ENCODE data around the gene LGR6.
"Not testable (repeated sequence)": the region's sequence is repeated elsewhere in the genome, so short reads cannot be mapped to it uniquely, and the experiment has no call there.

Gene LGR6

DNA sequence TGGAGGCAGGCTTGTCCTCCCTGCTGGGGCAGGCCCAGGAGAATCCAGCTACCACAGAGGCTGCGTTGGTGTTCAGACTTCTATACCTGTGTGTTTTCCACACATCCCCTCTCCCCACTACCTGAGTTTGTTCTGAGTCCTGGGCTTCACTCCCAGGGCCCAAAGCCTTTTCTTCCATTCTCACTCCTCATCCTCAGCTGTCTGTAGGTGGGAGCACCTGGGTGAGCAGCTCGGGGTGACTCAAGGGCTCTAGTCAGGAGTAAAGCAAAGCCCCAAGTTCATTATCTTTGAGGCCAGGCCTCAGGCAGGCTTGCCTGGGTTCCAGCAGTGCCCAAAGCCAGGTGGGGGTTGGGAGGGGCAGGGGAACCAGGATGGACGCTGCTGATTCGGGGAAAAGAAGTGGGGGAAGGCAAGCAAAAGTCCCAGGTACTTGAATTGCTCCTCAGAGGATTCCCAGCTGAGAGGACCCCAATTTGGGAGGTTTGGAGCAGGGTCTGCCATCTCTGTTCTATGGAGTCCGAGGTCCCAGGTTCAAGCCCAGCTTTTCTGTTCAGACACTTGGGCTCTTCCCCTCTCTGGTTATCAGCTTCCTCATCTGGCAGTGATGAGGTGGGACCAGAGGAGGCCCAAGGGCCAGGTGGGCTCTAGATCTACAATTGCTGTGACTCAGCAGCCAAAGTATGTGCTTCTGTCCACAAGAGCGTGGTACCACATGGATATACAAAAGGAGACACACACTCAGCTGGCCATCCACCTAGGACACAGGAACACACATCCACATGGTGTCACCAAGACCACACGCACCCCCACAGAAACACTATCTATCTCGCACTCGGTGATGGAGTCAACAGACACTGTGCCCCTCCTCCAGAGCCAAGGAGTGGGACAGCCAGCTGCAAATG lies 27.4 kb upstream of the LGR6 start:
- WGBS (ENCODE audit: insufficient coverage, insufficient read length), result no CpG with 5 or more reads among the region's 9 CpGs
- no peak overlapping the region for H3K27ac ChIP-seq (ENCODE audit: low read length)

DNA sequence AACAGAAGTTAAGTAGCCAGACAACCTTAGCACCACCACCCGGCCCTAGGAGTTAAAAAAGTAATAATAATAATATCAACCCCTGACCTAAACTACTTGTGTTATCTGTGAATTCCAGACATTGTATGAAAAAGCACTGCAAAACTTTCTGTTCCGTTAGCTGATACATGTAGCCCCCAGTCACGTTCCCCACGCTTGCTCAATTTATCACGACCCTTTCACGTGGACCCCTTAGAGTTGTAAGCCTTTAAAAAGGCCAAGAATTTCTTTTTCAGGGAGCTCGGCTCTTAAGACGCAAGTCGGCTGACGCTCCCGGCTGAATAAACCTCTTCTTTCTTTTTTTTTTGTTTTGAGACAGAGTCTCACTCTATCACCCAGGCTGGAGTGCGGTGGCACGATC lies 26.5 kb upstream of the LGR6 start:
- not testable (repeated sequence) for H3K4me3 ChIP-seq (ENCODE audit: low read length)

More for the DNA sequence above, 27.4 kb upstream of the LGR6 start:
- H3K9me3 ChIP-seq (ENCODE audit: control insufficient read depth, insufficient read depth, low read length), result no peaks in the 10 kb centered on the region
- peaks cover 5% of the 10 kb centered on the region for H3K4me1 ChIP-seq (ENCODE audit: control insufficient read depth, insufficient read depth, low read length)
- H3K36me3 ChIP-seq (ENCODE audit: control insufficient read depth, insufficient read depth, low read length), result no peaks in the 10 kb centered on the region; the same call in 1 of the 2 replicates
- H3K27me3 ChIP-seq (ENCODE audit: control insufficient read depth, insufficient read depth, low read length), result no peaks in the 10 kb centered on the region
- H3K4me3 ChIP-seq (ENCODE audit: low read length), result no peak overlapping the region
- no peak for DNase-seq (ENCODE audit: low read depth, low spot score)

GRCh38 chr1:202167708-202168415 lies 25.7 kb upstream of the LGR6 start:
- WGBS (ENCODE audit: insufficient coverage, insufficient read length), result no CpG with 5 or more reads among the region's 18 CpGs
- no peaks in the 10 kb centered on the region for H3K9me3 ChIP-seq (ENCODE audit: control insufficient read depth, insufficient read depth, low read length)
- no peak overlapping the region for H3K27ac ChIP-seq (ENCODE audit: low read length)
- DNase-seq (ENCODE audit: low read depth, low spot score), result no peak
- H3K36me3 ChIP-seq (ENCODE audit: control insufficient read depth, insufficient read depth, low read length), result peaks cover 3% of the 10 kb centered on the region; the same call in 1 of the 2 replicates
- no peaks in the 10 kb centered on the region for H3K27me3 ChIP-seq (ENCODE audit: control insufficient read depth, insufficient read depth, low read length)
- H3K4me3 ChIP-seq (ENCODE audit: low read length), result no peak overlapping the region
- peaks cover 3% of the 10 kb centered on the region for H3K4me1 ChIP-seq (ENCODE audit: control insufficient read depth, insufficient read depth, low read length)

More for the DNA sequence above, 26.5 kb upstream of the LGR6 start:
- H3K36me3 ChIP-seq (ENCODE audit: control insufficient read depth, insufficient read depth, low read length); H3K27me3 ChIP-seq (ENCODE audit: control insufficient read depth, insufficient read depth, low read length); H3K9me3 ChIP-seq (ENCODE audit: control insufficient read depth, insufficient read depth, low read length); H3K27ac ChIP-seq (ENCODE audit: low read length); DNase-seq (ENCODE audit: low read depth, low spot score); H3K4me1 ChIP-seq (ENCODE audit: control insufficient read depth, insufficient read depth, low read length): not testable (repeated sequence)
- no CpG with 5 or more reads among the region's 13 CpGs for WGBS (ENCODE audit: insufficient coverage, insufficient read length)

GRCh38 chr1:202168861-202169260 lies 24.7 kb upstream of the LGR6 start:
- H3K36me3 ChIP-seq (ENCODE audit: control insufficient read depth, insufficient read depth, low read length), result peaks cover 3% of the 10 kb centered on the region; the same call in 1 of the 2 replicates
- H3K27ac ChIP-seq (ENCODE audit: low read length), result no peak overlapping the region
- H3K27me3 ChIP-seq (ENCODE audit: control insufficient read depth, insufficient read depth, low read length), result no peaks in the 10 kb centered on the region
- no peaks in the 10 kb centered on the region; the same call in none of the 2 replicates for H3K4me1 ChIP-seq (ENCODE audit: control insufficient read depth, insufficient read depth, low read length)
- H3K9me3 ChIP-seq (ENCODE audit: control insufficient read depth, insufficient read depth, low read length), result no peaks in the 10 kb centered on the region
- DNase-seq (ENCODE audit: low read depth, low spot score), result no peak
- no peak overlapping the region for H3K4me3 ChIP-seq (ENCODE audit: low read length)
- no CpG with 5 or more reads among the region's 7 CpGs for WGBS (ENCODE audit: insufficient coverage, insufficient read length)

DNA sequence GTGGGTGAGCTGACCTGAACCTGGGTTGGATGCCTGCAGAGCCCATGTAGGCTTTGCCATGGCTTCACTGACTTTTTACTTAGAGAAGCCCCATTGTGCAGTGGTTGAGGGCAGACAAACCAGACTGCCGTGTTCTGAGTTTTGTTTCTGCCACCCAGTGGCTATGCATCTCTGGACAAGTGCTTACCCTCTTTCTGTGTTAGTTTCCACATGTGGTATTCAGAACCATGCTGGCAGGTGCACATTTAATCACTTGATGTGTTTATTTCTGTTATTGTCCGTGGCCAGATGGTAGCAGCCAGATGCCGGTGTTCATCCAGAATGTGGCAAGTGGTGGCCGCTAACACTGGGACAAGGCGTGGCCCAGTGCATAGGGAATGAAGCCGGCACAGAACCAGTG lies 22.9 kb upstream of the LGR6 start:
- WGBS (ENCODE audit: insufficient coverage, insufficient read length), result no CpG with 5 or more reads among the region's 6 CpGs
- no peak overlapping the region for H3K4me3 ChIP-seq (ENCODE audit: low read length)
- H3K4me1 ChIP-seq (ENCODE audit: control insufficient read depth, insufficient read depth, low read length), result no peaks in the 10 kb centered on the region; the same call in none of the 2 replicates
- no peak overlapping the region for H3K27ac ChIP-seq (ENCODE audit: low read length)
- H3K9me3 ChIP-seq (ENCODE audit: control insufficient read depth, insufficient read depth, low read length), result no peaks in the 10 kb centered on the region
- peaks cover 3% of the 10 kb centered on the region; the same call in 1 of the 2 replicates for H3K36me3 ChIP-seq (ENCODE audit: control insufficient read depth, insufficient read depth, low read length)
- no peak for DNase-seq (ENCODE audit: low read depth, low spot score)
- H3K27me3 ChIP-seq (ENCODE audit: control insufficient read depth, insufficient read depth, low read length), result no peaks in the 10 kb centered on the region

DNA sequence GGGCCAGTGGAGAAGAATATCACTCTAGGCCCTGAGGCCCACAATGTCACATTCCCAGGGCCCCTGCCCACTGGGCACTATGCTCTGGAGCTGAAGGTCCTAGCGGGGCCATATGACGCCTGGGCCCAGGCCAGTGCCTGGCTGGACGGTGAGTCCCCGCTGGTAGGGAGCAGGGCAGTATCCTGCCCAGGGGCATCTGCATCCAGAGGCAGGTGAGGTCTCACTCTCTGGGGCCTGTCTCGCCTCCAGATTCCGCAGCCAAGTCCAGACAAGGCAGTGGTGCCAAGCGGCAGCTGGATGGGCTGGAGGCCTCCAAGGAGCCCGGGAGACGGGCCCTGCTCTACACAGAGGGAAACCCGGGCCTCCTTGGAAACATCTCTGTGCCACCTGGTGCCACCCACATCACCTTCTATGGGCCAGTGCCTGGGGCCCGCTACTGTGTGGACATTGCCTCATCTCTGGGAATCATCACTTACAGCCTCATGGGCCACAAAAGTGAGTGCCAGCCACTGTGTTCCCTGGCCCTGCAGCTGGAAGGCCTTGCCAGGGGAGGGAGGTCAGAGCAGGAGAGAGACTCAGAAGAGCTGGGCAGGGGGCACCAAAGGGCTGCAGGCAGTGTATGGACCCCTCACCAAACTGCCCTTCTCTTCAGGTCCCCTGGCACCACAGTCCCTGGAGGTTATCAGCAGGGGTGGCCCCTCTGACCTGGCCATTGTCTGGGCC lies 22.1 kb upstream of the LGR6 start:
- H3K36me3 ChIP-seq (ENCODE audit: control insufficient read depth, insufficient read depth, low read length), result peaks cover 3% of the 10 kb centered on the region; the same call in 1 of the 2 replicates
- no peaks in the 10 kb centered on the region for H3K9me3 ChIP-seq (ENCODE audit: control insufficient read depth, insufficient read depth, low read length)
- no peak overlapping the region for H3K4me3 ChIP-seq (ENCODE audit: low read length)
- no peaks in the 10 kb centered on the region; the same call in 1 of the 2 replicates for H3K4me1 ChIP-seq (ENCODE audit: control insufficient read depth, insufficient read depth, low read length)
- no CpG with 5 or more reads among the region's 11 CpGs for WGBS (ENCODE audit: insufficient coverage, insufficient read length)
- no peak overlapping the region for H3K27ac ChIP-seq (ENCODE audit: low read length)
- no peak for DNase-seq (ENCODE audit: low read depth, low spot score)
- H3K27me3 ChIP-seq (ENCODE audit: control insufficient read depth, insufficient read depth, low read length), result no peaks in the 10 kb centered on the region

DNA sequence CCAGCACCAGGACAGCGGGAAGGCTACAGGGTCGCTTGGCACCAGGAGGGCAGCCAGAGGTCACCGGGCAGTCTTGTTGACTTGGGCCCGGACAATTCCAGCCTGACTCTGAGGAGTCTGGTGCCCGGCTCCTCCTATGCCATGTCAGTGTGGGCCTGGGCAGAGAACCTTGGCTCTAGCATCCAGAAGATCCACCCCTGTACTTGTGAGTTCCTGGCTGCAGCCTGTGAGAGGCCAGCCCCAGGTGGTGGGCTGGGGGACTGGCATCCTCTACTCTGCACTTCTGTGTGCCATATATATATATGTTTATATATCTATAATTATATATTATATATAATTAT lies 21.6 kb upstream of the LGR6 start:
- WGBS (ENCODE audit: insufficient coverage, insufficient read length), result no CpG with 5 or more reads among the region's 5 CpGs
- Histone ChIP-seq H3K4me3 (ENCODE audit: low read length) (no peak overlapping the region), H3K27ac (ENCODE audit: low read length) (no peak overlapping the region), H3K9me3 (ENCODE audit: control insufficient read depth, insufficient read depth, low read length) (no peaks in the 10 kb centered on the region), H3K36me3 (ENCODE audit: control insufficient read depth, insufficient read depth, low read length) (peaks cover 3% of the 10 kb centered on the region; the same call in 1 of the 2 replicates), H3K27me3 (ENCODE audit: control insufficient read depth, insufficient read depth, low read length) (no peaks in the 10 kb centered on the region), H3K4me1 (ENCODE audit: control insufficient read depth, insufficient read depth, low read length) (no peaks in the 10 kb centered on the region; the same call in 1 of the 2 replicates)
- DNase-seq (ENCODE audit: low read depth, low spot score), result no peak

- peaks cover 3% of the 10 kb centered on the region; the same call in 1 of the 2 replicates for H3K36me3 ChIP-seq (ENCODE audit: control insufficient read depth, insufficient read depth, low read length)
- no CpG with 5 or more reads among the region's 7 CpGs for WGBS (ENCODE audit: insufficient coverage, insufficient read length)
- H3K27me3 ChIP-seq (ENCODE audit: control insufficient read depth, insufficient read depth, low read length), result no peaks in the 10 kb centered on the region
- no peak overlapping the region for H3K4me3 ChIP-seq (ENCODE audit: low read length)
- no peak for DNase-seq (ENCODE audit: low read depth, low spot score)
- H3K9me3 ChIP-seq (ENCODE audit: control insufficient read depth, insufficient read depth, low read length), result no peaks in the 10 kb centered on the region
- H3K27ac ChIP-seq (ENCODE audit: low read length), result no peak overlapping the region
- H3K4me1 ChIP-seq (ENCODE audit: control insufficient read depth, insufficient read depth, low read length), result no peaks in the 10 kb centered on the region; the same call in 1 of the 2 replicates
Observed at GRCh38 chr1:202173993-202174392, 19.6 kb upstream of the LGR6 start.

DNA sequence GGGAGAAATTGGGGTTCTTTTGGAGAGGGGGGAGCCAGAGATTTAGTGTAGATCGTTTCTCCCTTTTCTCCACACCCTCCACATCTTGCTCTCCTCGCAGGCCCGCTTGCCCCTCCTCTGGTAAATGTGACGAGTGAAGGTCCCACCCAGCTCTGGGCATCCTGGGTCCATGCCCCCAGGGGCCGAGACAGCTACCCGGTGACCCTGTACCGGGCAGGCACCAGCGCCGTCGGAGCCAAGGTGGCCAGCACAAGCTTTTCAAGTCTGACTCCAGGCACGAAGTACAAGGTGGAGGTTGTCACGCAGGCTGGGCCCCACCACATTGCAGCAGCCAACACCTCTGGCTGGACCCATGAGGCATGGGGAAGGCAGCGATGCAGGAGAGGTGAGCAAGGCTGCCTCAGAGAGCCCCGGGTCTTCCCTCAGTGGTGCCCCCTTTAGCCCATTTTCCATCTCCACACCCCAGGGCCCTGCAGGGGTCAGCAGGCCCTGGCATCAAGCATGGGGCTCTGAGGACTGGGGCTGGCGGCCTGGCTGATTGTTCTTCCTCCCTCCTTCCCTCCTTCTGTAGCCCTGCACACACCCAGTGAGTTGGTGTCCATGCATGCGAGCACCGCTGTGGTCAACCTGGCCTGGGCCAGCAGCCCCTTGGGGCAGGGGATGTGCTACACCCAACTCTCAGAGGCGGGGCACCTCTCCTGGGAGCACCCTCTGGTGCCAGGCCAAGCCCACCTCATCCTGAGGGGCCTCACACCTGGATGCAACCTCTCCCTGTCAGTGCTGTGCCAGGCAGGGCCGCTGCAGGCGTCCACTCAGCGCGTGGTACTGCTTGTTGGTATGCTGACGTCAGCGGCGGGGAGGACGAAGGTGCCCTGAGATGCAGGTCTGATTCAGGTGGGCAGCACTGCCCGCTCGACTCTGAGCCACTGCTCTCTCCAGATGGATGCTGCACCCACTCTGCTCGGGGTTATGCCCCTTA lies 16.4 kb upstream of the LGR6 start:
- no peaks in the 10 kb centered on the region for H3K27me3 ChIP-seq (ENCODE audit: control insufficient read depth, insufficient read depth, low read length)
- H3K36me3 ChIP-seq (ENCODE audit: control insufficient read depth, insufficient read depth, low read length), result no peaks in the 10 kb centered on the region
- H3K9me3 ChIP-seq (ENCODE audit: control insufficient read depth, insufficient read depth, low read length), result no peaks in the 10 kb centered on the region
- H3K4me1 ChIP-seq (ENCODE audit: control insufficient read depth, insufficient read depth, low read length), result no peaks in the 10 kb centered on the region
- H3K27ac ChIP-seq (ENCODE audit: low read length), result no peak overlapping the region
- WGBS (ENCODE audit: insufficient coverage, insufficient read length), result no CpG with 5 or more reads among the region's 29 CpGs
- H3K4me3 ChIP-seq (ENCODE audit: low read length), result no peak overlapping the region
- DNase-seq (ENCODE audit: low read depth, low spot score), result no peak

Data from iPS DF 6.9 (cell line).